Astrocyte of the cerebellum (primary cell): ENCODE data around the gene GAN.

Experiments used
- DNase-seq: peaks from one replicate; pipeline ENCODE4 v3.0.0-alpha.2; 2011; ENCODE audit warnings: low read depth
- H3K4me3 ChIP-seq: 2 replicates; pipeline ENCODE4 v1.5.1; 2011; ENCODE audit warnings: mild to moderate bottlenecking, low read depth, low read length, moderate library complexity
- CTCF ChIP-seq: IDR thresholded peaks from 2 replicates; pipeline ENCODE4 v1.5.1; 2012; ENCODE audit warnings: low read length, low read depth, moderate library complexity, mild to moderate bottlenecking; ENCODE audit errors: missing control alignments
- in situ Hi-C: cut with HindIII; loops from 2 replicates; pipeline ENCODE4 v1.10.0; 2017; ENCODE audit warnings: low sequenced_read_pairs

Gene GAN

DNA sequence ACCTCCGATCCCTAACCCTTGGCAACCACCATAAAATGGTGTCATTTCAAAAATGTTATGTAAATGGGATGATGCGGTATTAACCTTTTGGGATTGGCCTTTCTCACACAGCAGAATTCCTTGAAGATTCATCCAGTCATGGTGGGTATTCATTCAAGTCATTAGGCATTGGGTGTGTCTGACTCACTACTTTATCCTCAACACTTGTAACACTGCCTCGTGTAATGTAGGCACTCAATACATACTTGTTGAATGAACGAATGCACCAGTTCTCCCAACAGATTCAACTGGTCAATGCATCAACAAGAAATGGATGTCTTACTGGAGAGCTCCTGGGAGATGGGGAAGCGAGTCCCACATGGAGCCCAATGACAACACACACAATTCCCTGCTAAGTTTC is 21.8 kb upstream of the GAN start:
- no peak for DNase-seq
- no peak overlapping the region for H3K4me3 ChIP-seq
- in situ Hi-C loops: loop anchor here (5.0 kb wide), 1 partner anchor 41 kb away; no protein-coding TSS in a partner anchor
- TF ChIP-seq CTCF: no peak

DNA sequence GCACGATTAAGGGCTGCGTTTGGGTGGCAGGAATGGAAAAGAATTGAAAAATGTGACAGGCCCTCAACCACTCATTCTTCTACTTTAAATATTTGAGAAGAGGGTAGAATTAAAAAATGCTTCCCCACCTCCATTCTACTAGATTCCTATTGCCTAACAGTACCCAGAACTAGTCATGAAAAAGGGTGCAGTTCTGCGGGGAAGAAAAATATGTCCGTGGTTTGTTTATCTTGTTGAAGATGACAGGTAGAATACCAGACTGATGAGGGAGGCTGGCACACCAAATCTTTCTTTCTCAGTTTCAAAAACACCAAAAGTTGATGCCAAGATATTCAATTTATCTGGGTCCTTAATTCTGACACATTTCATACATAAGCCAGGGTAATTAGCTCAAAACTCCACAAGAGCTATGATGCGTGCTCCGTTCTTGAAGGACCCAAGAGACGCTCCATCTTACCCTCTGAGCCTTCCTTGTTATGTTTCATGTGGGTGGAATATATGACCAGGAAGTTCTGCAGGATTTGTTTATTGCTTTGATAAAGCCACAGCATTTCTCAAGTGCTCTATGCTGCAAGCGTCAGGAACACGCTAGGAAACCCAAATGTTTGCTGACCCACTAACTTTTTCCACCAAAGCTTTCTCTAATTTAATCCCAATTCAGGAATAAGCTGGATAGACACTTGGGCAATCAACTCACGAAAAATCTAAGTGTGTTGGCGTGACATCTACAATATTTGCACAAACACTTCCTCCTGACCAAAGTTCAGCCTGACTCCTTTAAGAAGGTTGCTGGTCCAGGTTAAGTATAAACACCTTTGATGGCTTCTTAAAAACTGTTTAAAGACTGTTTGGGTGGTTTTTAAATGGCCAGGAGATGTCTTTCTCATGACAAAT is 20.6 kb upstream of the GAN start:
- TF ChIP-seq CTCF: no peak
- DNase-seq: no peak
- in situ Hi-C loops: loop anchor here (5.0 kb wide), 1 partner anchor 42 kb away; no protein-coding TSS in a partner anchor
- no peak overlapping the region for H3K4me3 ChIP-seq

GRCh38 chr16:81296631-81297030 is 18.1 kb upstream of the GAN start:
- TF ChIP-seq CTCF: no peak
- DNase-seq: no peak
- in situ Hi-C loops: no loop called here
- no peak overlapping the region for H3K4me3 ChIP-seq

DNA sequence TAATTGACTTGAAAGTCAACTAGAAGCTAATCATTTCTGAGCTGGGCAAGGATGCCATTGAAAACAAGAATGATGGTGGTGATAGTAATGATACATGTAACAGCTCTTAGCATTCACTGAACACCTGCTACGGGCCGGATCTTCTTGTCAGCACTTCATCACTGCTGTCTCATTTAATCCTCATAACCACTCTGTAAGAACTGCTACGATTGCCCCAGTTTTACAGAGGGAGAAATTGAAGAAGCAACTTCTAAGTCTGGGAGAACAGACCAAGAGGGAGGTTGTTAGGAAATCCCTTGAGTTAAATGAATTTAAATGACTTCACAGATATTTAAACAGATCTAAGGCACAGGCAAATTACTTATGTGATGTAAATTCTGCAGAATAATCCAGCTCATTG is 7.0 kb upstream of the GAN start:
- in situ Hi-C loops: no loop called here
- DNase-seq: no peak
- TF ChIP-seq CTCF: no peak
- H3K4me3 ChIP-seq: no peak overlapping the region

GRCh38 chr16:81310045-81310644 is 4.6 kb upstream of the GAN start:
- no peak for DNase-seq
- in situ Hi-C loops: no loop called here
- TF ChIP-seq CTCF: no peak
- no peak overlapping the region for H3K4me3 ChIP-seq

- in situ Hi-C loops: no loop called here
- no peak for DNase-seq
- no peak for TF ChIP-seq CTCF
- H3K4me3 ChIP-seq: no peak overlapping the region
Measured at GRCh38 chr16:81311762-81312161, 3.0 kb upstream of the GAN start.
